SU-DHL-6 (cell line): ENCODE measurements around the gene CFAP91.
"Not testable (repeated sequence)": the region's sequence is repeated elsewhere in the genome, so short reads cannot be mapped to it uniquely, and the experiment has no call there.

ENCODE experiments used
- H2AFZ ChIP-seq: fragments of 200-600 bp; sonication (generic); 2 replicates; pipeline ENCODE4 v1.6.1; 2014; ENCODE audit warnings: low read depth, mild to moderate bottlenecking, moderate library complexity, mixed read lengths, antibody characterized with exemption, low read length; ENCODE audit not compliant: severe bottlenecking
- H3F3A ChIP-seq: fragments of 200-600 bp; shearing (Covaris generic); 2 replicates; pipeline ENCODE4 v1.6.0; 2016; ENCODE audit warnings: antibody characterized with exemption, mild to moderate bottlenecking; ENCODE audit not compliant: insufficient read depth
- H3K27ac ChIP-seq: fragments of 200-600 bp; sonication (generic); 2 replicates; pipeline ENCODE4 v1.5.1; 2016; ENCODE audit warnings: low read depth, mild to moderate bottlenecking, low read length, moderate library complexity, mixed read lengths
- H3K27me3 ChIP-seq: fragments of 200-600 bp; sonication (generic), shearing (Covaris generic); 2 replicates; pipeline ENCODE4 v1.6.0; 2014; ENCODE audit warnings: mild to moderate bottlenecking, low read length
- H3K36me3 ChIP-seq: fragments of 200-600 bp; sonication (generic); 2 replicates; pipeline ENCODE4 v1.6.1; 2014; ENCODE audit warnings: mild to moderate bottlenecking, low read length, mixed read lengths
- H3K4me2 ChIP-seq: fragments of 300-600, 200-600 bp; shearing (Covaris generic), sonication (generic); 2 replicates; pipeline ENCODE4 v1.6.0; 2014; ENCODE audit warnings: low read length, low read depth, mild to moderate bottlenecking; ENCODE audit not compliant: poor library complexity, severe bottlenecking
- H3K4me3 ChIP-seq: fragments of 200-600 bp; sonication (generic); 2 replicates; pipeline ENCODE4 v1.5.1; 2014; ENCODE audit warnings: antibody characterized with exemption, low read length, mild to moderate bottlenecking, mixed read lengths; ENCODE audit not compliant: insufficient read depth, poor library complexity, severe bottlenecking
- H3K79me2 ChIP-seq: fragments of 200-600 bp; sonication (generic); 2 replicates; pipeline ENCODE4 v1.6.1; 2014; ENCODE audit warnings: mild to moderate bottlenecking, low read length, moderate library complexity; ENCODE audit not compliant: insufficient read depth
- H3K9ac ChIP-seq: fragments of 200-600 bp; sonication (generic); 2 replicates; pipeline ENCODE4 v1.7.0; 2014; ENCODE audit warnings: mild to moderate bottlenecking, low read length
- H3K9me2 ChIP-seq: fragments of 200-600 bp; sonication (generic); replicated peaks from 2 replicates; pipeline ENCODE4 v1.6.1; 2014; ENCODE audit warnings: low read length; ENCODE audit not compliant: insufficient read depth
- H3K9me3 ChIP-seq: fragments of 200-600 bp; sonication (generic); 2 replicates; pipeline ENCODE4 v1.6.1; 2014; ENCODE audit warnings: low read length, mixed read lengths; ENCODE audit not compliant: insufficient read depth
- H4K20me1 ChIP-seq: fragments of 200-600 bp; sonication (generic); 2 replicates; pipeline ENCODE4 v1.6.1; 2014; ENCODE audit warnings: low read depth, mild to moderate bottlenecking, antibody characterized with exemption, low read length, moderate library complexity, mixed read lengths
- CTCF ChIP-seq: fragments of 200-600 bp; sonication (generic); IDR thresholded peaks from one replicate; pipeline ENCODE4 v1.5.1; 2017; ENCODE audit warnings: antibody characterized with exemption, mild to moderate bottlenecking, low read length, moderate library complexity; ENCODE audit not compliant: insufficient read depth, poor library complexity, severe bottlenecking
- EZH2phosphoT487 ChIP-seq: fragments of 200-600 bp; sonication (generic), shearing (Covaris generic); conservative IDR thresholded peaks from 2 replicates; pipeline ENCODE4 v1.6.1; 2018; ENCODE audit warnings: mild to moderate bottlenecking, antibody characterized with exemption, low read length, moderate library complexity, mixed read lengths

Gene CFAP91

GRCh38 chr3:119676020-119676419, 26.8 kb upstream of the CFAP91 start:
- Histone ChIP-seq H3K9me2 (no peaks in the 10 kb centered on the region), H3K79me2 (peaks cover 39% of the 10 kb centered on the region), H3K4me2 (peak overlapping the region; percentile 89), H3K36me3 (peaks cover 35% of the 10 kb centered on the region), H3F3A (peaks cover 10% of the 10 kb centered on the region), H3K9me3 (no peaks in the 10 kb centered on the region), H3K27ac (peak overlapping the region; percentile 55), H3K9ac (peak overlapping the region; percentile 66), H3K4me3 (peak overlapping the region; percentile 86), H3K27me3 (no peaks in the 10 kb centered on the region), H4K20me1 (no peaks in the 10 kb centered on the region), H2AFZ (no peak overlapping the region)
- no peak for TF ChIP-seq EZH2phosphoT487
- TF ChIP-seq CTCF, result no peak

GRCh38 chr3:119676771-119677640, 25.8 kb upstream of the CFAP91 start, which contains the start of gene COX17:
COX17 (minus strand) TSS chr3:119677406; CDS start chr3:119677310, 96 bp downstream.
- Histone ChIP-seq H3K9me2 (no peaks in the 10 kb centered on the region), H3K27ac (peak within 1 kb of the TSS; percentile 74), H3K79me2 (peaks cover 32% of the 10 kb centered on the region), H3F3A (peaks cover 10% of the 10 kb centered on the region), H3K27me3 (no peaks in the 10 kb centered on the region), H3K9me3 (no peaks in the 10 kb centered on the region), H2AFZ (peak within 1 kb of the TSS; percentile 50), H4K20me1 (no peaks in the 10 kb centered on the region), H3K4me3 (peak within 1 kb of the TSS; percentile 86), H3K36me3 (peaks cover 26% of the 10 kb centered on the region; the same call in 1 of the 2 replicates), H3K4me2 (peak within 1 kb of the TSS; percentile 89), H3K9ac (peak within 1 kb of the TSS; percentile 66)
- TF ChIP-seq EZH2phosphoT487 (no peak), CTCF (no peak)

GRCh38 chr3:119677641-119677934, 25.2 kb upstream of the CFAP91 start:
- no peaks in the 10 kb centered on the region for H3K9me2 ChIP-seq
- no peak for TF ChIP-seq EZH2phosphoT487
- TF ChIP-seq CTCF, result no peak
- no peaks in the 10 kb centered on the region for H4K20me1 ChIP-seq

GRCh38 chr3:119678209-119678608, 24.6 kb upstream of the CFAP91 start:
- H2AFZ ChIP-seq, H3K4me2 ChIP-seq, H3K27ac ChIP-seq, H3K27me3 ChIP-seq, H3K9me2 ChIP-seq, H3K4me3 ChIP-seq, H4K20me1 ChIP-seq, H3K9ac ChIP-seq, H3K9me3 ChIP-seq: not testable (repeated sequence)
- Histone ChIP-seq H3K36me3 (peaks cover 14% of the 10 kb centered on the region; the same call in 1 of the 2 replicates), H3K79me2 (peaks cover 23% of the 10 kb centered on the region), H3F3A (peaks cover 10% of the 10 kb centered on the region)

More at GRCh38 chr3:119677641-119677934, 25.2 kb upstream of the CFAP91 start:
- peaks cover 10% of the 10 kb centered on the region for H3F3A ChIP-seq
- peaks cover 20% of the 10 kb centered on the region; the same call in 1 of the 2 replicates for H3K36me3 ChIP-seq
- H2AFZ ChIP-seq, result peak overlapping the region; percentile 50
- peak overlapping the region; percentile 66 for H3K9ac ChIP-seq
- H3K27me3 ChIP-seq, result no peaks in the 10 kb centered on the region
- H3K27ac ChIP-seq, result peak overlapping the region; percentile 74
- H3K4me2 ChIP-seq, result peak overlapping the region; percentile 89
- H3K9me3 ChIP-seq, result no peaks in the 10 kb centered on the region
- peak overlapping the region; percentile 86 for H3K4me3 ChIP-seq
- peaks cover 28% of the 10 kb centered on the region for H3K79me2 ChIP-seq
